ENCODE results near the gene TNFAIP8L3.

Gene TNFAIP8L3

GRCh38 chr15:51053571-51053970 lies 41.1 kb downstream of the TNFAIP8L3 start:
- no peak for DNase-seq
- TF ChIP-seq CTCF (IDR thresholded peaks at IDR 0.05; ENCODE audit: low read depth, low read length) = no peak
- Histone ChIP-seq H3K36me3 (no peaks in the 10 kb centered on the region), H3K27me3 (peaks cover 1% of the 10 kb centered on the region; the same call in 1 of the 2 replicates), H3K9me3 (no peaks in the 10 kb centered on the region), H3K4me3 (ENCODE audit: low read depth, low read length) (no peak overlapping the region), H3K4me1 (no peaks in the 10 kb centered on the region)

- Histone ChIP-seq H3K4me3 (ENCODE audit: low read depth, low read length) (no peak overlapping the region), H3K36me3 (no peaks in the 10 kb centered on the region), H3K27me3 (no peaks in the 10 kb centered on the region; the same call in 1 of the 2 replicates), H3K4me1 (no peaks in the 10 kb centered on the region), H3K9me3 (no peaks in the 10 kb centered on the region)
- peak; percentile 44 for DNase-seq
- TF ChIP-seq CTCF (IDR thresholded peaks at IDR 0.05; ENCODE audit: low read depth, low read length) = no peak
Observed at GRCh38 chr15:51051776-51052175, 42.9 kb downstream of the TNFAIP8L3 start.

GRCh38 chr15:51049081-51049480 lies 45.6 kb downstream of the TNFAIP8L3 start:
- no peak for DNase-seq
- Histone ChIP-seq H3K4me3 (ENCODE audit: low read depth, low read length) (no peak overlapping the region), H3K4me1 (no peaks in the 10 kb centered on the region), H3K9me3 (no peaks in the 10 kb centered on the region), H3K36me3 (no peaks in the 10 kb centered on the region), H3K27me3 (no peaks in the 10 kb centered on the region; the same call in 1 of the 2 replicates)
- TF ChIP-seq CTCF (IDR thresholded peaks at IDR 0.05; ENCODE audit: low read depth, low read length) = no peak

GRCh38 chr15:51048308-51048707 lies 46.4 kb downstream of the TNFAIP8L3 start:
- no peaks in the 10 kb centered on the region for H3K9me3 ChIP-seq
- no peak for TF ChIP-seq CTCF (IDR thresholded peaks at IDR 0.05; ENCODE audit: low read depth, low read length)
- H3K4me1 ChIP-seq = no peaks in the 10 kb centered on the region
- H3K27me3 ChIP-seq = no peaks in the 10 kb centered on the region
- no peak overlapping the region for H3K4me3 ChIP-seq (ENCODE audit: low read depth, low read length)
- no peak for DNase-seq
- H3K36me3 ChIP-seq = no peaks in the 10 kb centered on the region

- H3K4me1 ChIP-seq = no peaks in the 10 kb centered on the region
- no peak for TF ChIP-seq CTCF (IDR thresholded peaks at IDR 0.05; ENCODE audit: low read depth, low read length)
- H3K36me3 ChIP-seq = no peaks in the 10 kb centered on the region
- no peak overlapping the region for H3K4me3 ChIP-seq (ENCODE audit: low read depth, low read length)
- no peaks in the 10 kb centered on the region for H3K9me3 ChIP-seq
- no peak for DNase-seq
- no peaks in the 10 kb centered on the region for H3K27me3 ChIP-seq
Observed at GRCh38 chr15:51046799-51047449, 47.8 kb downstream of the TNFAIP8L3 start.

GRCh38 chr15:51046016-51046415 lies 48.7 kb downstream of the TNFAIP8L3 start:
- no peaks in the 10 kb centered on the region for H3K36me3 ChIP-seq
- no peaks in the 10 kb centered on the region for H3K4me1 ChIP-seq
- DNase-seq = no peak
- no peak for TF ChIP-seq CTCF (IDR thresholded peaks at IDR 0.05; ENCODE audit: low read depth, low read length)
- H3K27me3 ChIP-seq = no peaks in the 10 kb centered on the region
- H3K4me3 ChIP-seq (ENCODE audit: low read depth, low read length) = no peak overlapping the region
- no peaks in the 10 kb centered on the region for H3K9me3 ChIP-seq

Data from BE2C (cell line).